Endothelial cell of umbilical vein (primary cell): Measurements from ENCODE around the gene TEKTIP1. TPM values are rescaled to one million over a fixed set of nuclear protein-coding genes. Genes with fewer than 3 reads are reported as not detected.

Experiments used
- BruUV-seq: library from RNA; stranded (reverse); fragments of 400-500 nt; replicated peaks from 2 replicates; lab custom pipeline; 2021; lab: Mats Ljungman, UMichigan
- CTCF ChIA-PET: fragments of 300-600, 350-600 bp; sonication (Branson Sonifier 250); formaldehyde crosslinking; loops from one replicate; lab custom pipeline; 2021; ENCODE audit warnings: antibody characterized with exemption, inconsistent platforms; lab: Charles Lee
- POLR2A ChIA-PET: fragments of 300-600, 350-600 bp; sonication (Branson Sonifier 250); formaldehyde crosslinking; loops from one replicate; lab custom pipeline; 2021; ENCODE audit warnings: antibody characterized with exemption, inconsistent platforms; lab: Charles Lee
- DNase-seq: peaks from one replicate; pipeline ENCODE4 v3.0.0-alpha.2; 2011; ENCODE audit warnings: low read depth, low spot score
- FAIRE-seq: peaks from 2 replicates; lab custom pipeline; 2011; peaks lifted over from hg19 to GRCh38; lab: Jason Lieb, UNC
- H2AFZ ChIP-seq: 2 replicates; pipeline ENCODE4 v1.6.0; 2012; ENCODE audit warnings: low read depth, low read length, control low read depth, inconsistent platforms
- H3K27ac ChIP-seq: 2 replicates; pipeline ENCODE4 v1.5.1; 2011; ENCODE audit warnings: low read depth, mild to moderate bottlenecking, control low read depth, low read length, moderate library complexity; ENCODE audit not compliant: insufficient read depth
- H3K27me3 ChIP-seq, 2 experiments: 2 replicates each; pipeline versions ENCODE4 v1.6.0 to v1.6.1; 2011; ENCODE audit warnings: low read length in 2 of 2, mixed read lengths in 1 of 2; ENCODE audit not compliant: control insufficient read depth in 2 of 2, insufficient read depth in 2 of 2
- H3K36me3 ChIP-seq, 2 experiments: 2 replicates in 1 of 2; 3 replicates in 1 of 2; pipeline ENCODE4 v1.5.1; 2011; ENCODE audit warnings: low read length in 2 of 2, mild to moderate bottlenecking in 1 of 2, moderate library complexity in 1 of 2; ENCODE audit not compliant: control insufficient read depth in 2 of 2, insufficient read depth in 2 of 2; ENCODE audit errors: extremely low read depth in 1 of 2
- H3K4me1 ChIP-seq: 3 replicates; pipeline ENCODE4 v1.5.1; 2011; ENCODE audit warnings: mild to moderate bottlenecking, low read length; ENCODE audit not compliant: control insufficient read depth, insufficient read depth; ENCODE audit errors: extremely low read depth
- H3K4me2 ChIP-seq: 2 replicates; pipeline ENCODE4 v1.6.1; 2011; ENCODE audit warnings: low read length, control low read depth, mixed read lengths; ENCODE audit not compliant: insufficient read depth
- H3K4me3 ChIP-seq, 3 experiments: fragments of 200-600 bp in 1 of 3; sonication (generic), shearing (Covaris generic) in 1 of 3; replicated peaks in 1 of 3; 2 replicates each; pipeline ENCODE4 v1.5.1; 2011 to 2016; ENCODE audit warnings: control low read depth in 3 of 3, low read length in 3 of 3, mild to moderate bottlenecking in 2 of 3, inconsistent platforms in 1 of 3, low read depth in 1 of 3, moderate library complexity in 1 of 3; ENCODE audit not compliant: insufficient read depth in 1 of 3
- H3K79me2 ChIP-seq: 2 replicates; pipeline ENCODE4 v1.6.0; 2012; ENCODE audit warnings: low read length, inconsistent platforms; ENCODE audit not compliant: control insufficient read depth, insufficient read depth
- H3K9ac ChIP-seq: replicated peaks from 2 replicates; pipeline ENCODE3; 2011; ENCODE audit warnings: low read length, control low read depth; ENCODE audit not compliant: insufficient read depth; ENCODE audit errors: extremely low read depth
- H3K9me1 ChIP-seq: replicated peaks from 3 replicates; pipeline ENCODE4 v1.6.0; 2011; ENCODE audit warnings: mild to moderate bottlenecking, low read length; ENCODE audit not compliant: control insufficient read depth, insufficient read depth; ENCODE audit errors: extremely low read depth
- H3K9me3 ChIP-seq: replicated peaks from 2 replicates; pipeline ENCODE4 v1.5.1; 2012; ENCODE audit warnings: low read length, inconsistent platforms; ENCODE audit not compliant: control insufficient read depth, insufficient read depth
- H4K20me1 ChIP-seq: replicated peaks from 2 replicates; pipeline ENCODE3; 2011; ENCODE audit warnings: mild to moderate bottlenecking, low read length; ENCODE audit not compliant: control insufficient read depth, insufficient read depth; ENCODE audit errors: extremely low read depth
- CTCF ChIP-seq, 2 donors: IDR thresholded peaks; 1 replicate in 1 of 2; 2 replicates in 1 of 2; pipeline ENCODE4 v1.5.1; 2011; ENCODE audit warnings: low read length in 2 of 2, mild to moderate bottlenecking in 2 of 2, moderate library complexity in 2 of 2, control low read depth in 1 of 2, inconsistent platforms in 1 of 2, low read depth in 1 of 2; ENCODE audit not compliant: insufficient read depth in 1 of 2; ENCODE audit errors: extremely low read depth in 1 of 2
- EZH2 ChIP-seq: IDR thresholded peaks from 2 replicates; pipeline ENCODE4 v1.6.1; 2012; ENCODE audit warnings: borderline replicate concordance, low read depth, mild to moderate bottlenecking, moderate library complexity, low read length, inconsistent platforms; ENCODE audit not compliant: severe bottlenecking
- FOS ChIP-seq: IDR thresholded peaks from 2 replicates; pipeline ENCODE4 v1.6.1; 2011; ENCODE audit warnings: mild to moderate bottlenecking, low read length, moderate library complexity, borderline replicate concordance; ENCODE audit not compliant: insufficient read depth
- GATA2 ChIP-seq: IDR thresholded peaks from 2 replicates; pipeline ENCODE4 v1.7.0; 2011; ENCODE audit warnings: low read depth, mild to moderate bottlenecking, moderate library complexity, mixed read lengths, low read length; ENCODE audit not compliant: insufficient read length, insufficient read depth
- JUN ChIP-seq: IDR thresholded peaks from 2 replicates; pipeline ENCODE4 v1.6.1; 2011; ENCODE audit warnings: borderline replicate concordance, low read depth; ENCODE audit not compliant: insufficient read length, insufficient read depth
- MAX ChIP-seq: IDR thresholded peaks from 2 replicates; pipeline ENCODE4 v1.6.1; 2011; ENCODE audit not compliant: insufficient read depth, insufficient read length
- MYC ChIP-seq: IDR thresholded peaks from one replicate; pipeline ENCODE4 v1.6.1; 2011; ENCODE audit warnings: mild to moderate bottlenecking, low read depth, low read length
- POLR2A ChIP-seq: IDR thresholded peaks from 2 replicates; pipeline ENCODE4 v1.6.1; 2012; ENCODE audit warnings: low read depth, mild to moderate bottlenecking, control low read depth, low read length
- POLR2AphosphoS5 ChIP-seq: IDR thresholded peaks from 2 replicates; pipeline ENCODE4 v1.6.1; 2012; ENCODE audit warnings: low read depth, mild to moderate bottlenecking, control low read depth, low read length, moderate library complexity; ENCODE audit not compliant: insufficient read depth
- dilution Hi-C: fragments of 300-500 bp; cut with MboI; formaldehyde crosslinking; loops from one replicate; pipeline ENCODE4 v1.15.0; 2019; ENCODE audit warnings: low sequenced_read_pairs; ENCODE audit not compliant: extremely low pct_ligation_motif_present
- intact Hi-C: fragments of 100-400 bp; cut with micrococcal nuclease; formaldehyde crosslinking; loops from one replicate; pipeline ENCODE4 v1.10.0; 2022
- polyA plus RNA-seq, 4 experiments: library from polyadenylated mRNA; depleted of rRNA in 3 of 4; stranded (reverse) in 3 of 4; unstranded in 1 of 4; fragments of >200 nt; gene quantifications; 2 replicates each; pipeline versions ENCODE4 v1.2.1 to v1.2.3, GENCODE V29; 2011 to 2012; ENCODE audit warnings: missing spikeins in 1 of 4
- total RNA-seq: library from RNA; stranded (reverse); gene quantifications from 2 replicates; pipeline ENCODE4 v1.2.3, GENCODE V29; 2021

The TEKTIP1 gene
- total and polyA plus RNA-seq, 2 donors (not counting 3 experiments of a cell fraction or from before 2014, with no cell fraction given) = 0.73 TPM; not detected in 1

GRCh38 chr19:3491396-3492119, 47.4 kb upstream of the TEKTIP1 start:
- Histone ChIP-seq H3K4me2 (no peak overlapping the region), H3K4me1 (no peaks in the 10 kb centered on the region), H4K20me1 (no peaks in the 10 kb centered on the region), H2AFZ (no peak overlapping the region), H3K27me3 (no peaks in the 10 kb centered on the region), H3K9me3 (no peaks in the 10 kb centered on the region), H3K9ac (no peak overlapping the region), H3K27ac (no peak overlapping the region), H3K79me2 (no peaks in the 10 kb centered on the region), H3K9me1 (no peaks in the 10 kb centered on the region), H3K4me3 (no peak overlapping the region), H3K36me3 (peaks cover 0 to 15% of the 10 kb centered on the region in 2 experiments)
- FAIRE-seq = no peak
- dilution Hi-C loops = no loop called here
- no TSS peak for BruUV-seq
- no peak for DNase-seq
- intact Hi-C loops = no loop called here
- ChIA-PET CTCF (interaction anchor here (2.6 kb wide), 1 partner anchor 187 kb away, joined by 11 read pairs; no protein-coding TSS in a partner anchor), POLR2A (no interaction called here)
- TF ChIP-seq GATA2 = no peak
- TF ChIP-seq MAX = no peak
- no peak for TF ChIP-seq CTCF (IDR thresholded peaks at IDR 0.05; ENCODE audit: extremely low read depth in 1 of 2, insufficient read depth in 1 of 2, low read depth in 1 of 2, low read length in 2 of 2)
- no peak for TF ChIP-seq POLR2AphosphoS5
- no peak for TF ChIP-seq FOS
- no peak for TF ChIP-seq MYC
- TF ChIP-seq POLR2A = no peak
- no peak for TF ChIP-seq EZH2
- no peak for TF ChIP-seq JUN
